Iris pigment epithelial cell (primary cell): Measurements from ENCODE around the gene NTN1.
"Not testable (repeated sequence)": the region's sequence is repeated elsewhere in the genome, so short reads cannot be mapped to it uniquely, and the experiment has no call there.

Experiments
- DNase-seq: peaks from one replicate; pipeline ENCODE4 v3.0.0-alpha.2; 2011; ENCODE audit warnings: low read depth

NTN1 gene

DNA sequence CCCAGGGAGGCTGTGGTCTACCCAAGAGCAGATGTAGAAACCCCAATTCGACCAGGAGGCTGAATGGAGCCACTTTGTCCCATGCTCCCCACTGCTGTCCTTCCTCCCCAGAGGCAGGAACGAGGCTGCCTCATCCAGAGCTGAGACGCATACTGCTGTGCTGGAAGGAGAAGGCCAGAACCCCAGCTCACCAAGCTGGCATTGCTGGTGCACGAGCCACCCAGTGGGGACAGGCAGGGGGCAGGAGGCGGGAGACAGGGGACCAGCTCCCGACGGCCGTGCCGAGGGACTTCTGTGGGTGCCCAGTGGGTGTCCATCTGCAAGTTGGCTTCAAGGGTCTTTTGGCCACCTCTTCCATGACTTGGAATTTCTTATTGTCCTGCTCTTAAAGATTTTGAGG lies 66.6 kb downstream of the NTN1 start:
- DNase-seq: no peak

DNA sequence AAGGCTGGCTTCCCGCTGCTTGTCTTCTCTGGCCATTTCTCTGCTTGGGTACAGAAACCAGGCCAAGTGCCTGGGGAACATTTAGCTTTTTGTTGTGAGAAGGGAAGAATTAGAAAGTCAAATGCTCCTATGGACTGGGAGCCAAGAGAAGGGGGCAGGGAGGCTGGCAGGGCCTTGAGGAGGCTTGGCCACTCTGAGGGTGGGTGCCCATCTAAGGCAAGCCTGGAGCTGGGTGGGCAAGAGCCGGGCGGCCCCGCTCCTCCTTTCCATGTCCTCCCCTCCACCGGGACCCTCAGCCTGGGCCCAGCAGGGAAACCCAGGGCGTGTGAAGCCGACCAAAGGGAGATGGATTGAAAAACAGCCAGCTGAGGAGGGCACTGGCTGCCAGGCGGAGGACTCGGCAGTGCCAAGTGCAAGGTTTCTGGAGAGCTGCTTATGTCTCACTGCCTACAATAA lies 69.4 kb downstream of the NTN1 start:
- DNase-seq: no peak

DNA sequence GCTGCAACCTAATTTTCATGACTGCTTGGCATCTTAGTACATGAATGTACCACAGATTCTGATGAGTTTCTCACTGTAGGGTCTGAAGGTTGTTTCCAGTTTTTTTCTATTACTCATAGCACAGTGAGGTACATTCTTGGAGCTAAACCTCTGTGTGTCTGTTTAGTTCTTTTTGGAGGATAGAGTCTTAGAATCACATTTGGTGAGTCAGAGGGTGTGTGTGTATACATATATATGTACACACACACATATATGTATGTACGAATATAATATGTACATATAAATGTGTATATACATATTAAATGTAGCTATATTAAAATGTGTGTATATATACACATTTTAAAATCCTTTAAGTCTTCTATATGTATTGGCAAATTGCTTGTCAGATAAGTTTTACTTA lies 72.9 kb downstream of the NTN1 start:
- DNase-seq: no peak

DNA sequence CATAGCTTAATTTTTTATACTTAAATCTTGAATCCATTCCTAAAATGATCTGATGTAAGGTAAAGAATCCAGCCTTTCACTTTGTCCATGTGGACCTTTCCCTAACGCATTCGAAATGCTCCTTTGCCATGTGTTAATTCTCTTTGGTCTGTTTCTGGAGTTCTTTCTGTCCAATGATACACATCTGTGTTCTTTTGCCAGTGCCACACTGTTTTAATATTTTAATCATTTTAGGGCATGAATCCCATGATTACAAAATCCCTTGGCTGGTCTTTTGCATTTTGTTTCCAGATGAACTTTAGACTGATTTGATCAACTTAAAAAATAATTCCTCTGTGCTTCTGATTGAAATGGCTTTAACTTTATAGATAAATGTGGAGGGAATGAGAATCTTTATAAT lies 74.1 kb downstream of the NTN1 start:
- DNase-seq: no peak

DNA sequence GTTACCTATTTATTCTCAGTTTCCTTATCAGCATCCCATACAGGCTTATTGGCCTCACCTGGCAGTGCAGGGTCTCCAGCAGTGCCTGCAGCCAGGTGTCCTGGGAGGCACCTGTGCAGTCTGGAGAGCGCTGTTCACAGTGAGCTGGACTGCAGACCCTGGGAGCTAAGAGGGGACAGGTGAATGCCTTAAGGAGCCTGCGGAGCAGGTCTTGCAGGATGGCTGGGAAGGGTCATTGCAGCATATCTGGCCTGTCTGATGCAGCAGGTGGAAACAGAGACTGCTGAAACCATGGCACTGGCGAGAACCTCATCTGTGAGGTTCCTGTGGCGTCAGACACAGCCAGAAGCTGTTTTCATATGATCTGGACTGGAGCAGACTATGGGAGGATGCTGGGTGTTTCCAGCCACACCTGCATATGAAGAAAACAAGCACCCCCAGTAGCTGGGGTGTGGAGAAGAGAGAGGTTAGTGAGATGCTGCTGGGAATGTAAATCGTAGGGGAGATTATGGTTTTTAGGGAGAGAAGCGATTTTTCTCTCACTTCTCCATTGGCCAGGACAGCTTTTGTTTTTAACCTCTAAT lies 77.0 kb downstream of the NTN1 start:
- no peak for DNase-seq

DNA sequence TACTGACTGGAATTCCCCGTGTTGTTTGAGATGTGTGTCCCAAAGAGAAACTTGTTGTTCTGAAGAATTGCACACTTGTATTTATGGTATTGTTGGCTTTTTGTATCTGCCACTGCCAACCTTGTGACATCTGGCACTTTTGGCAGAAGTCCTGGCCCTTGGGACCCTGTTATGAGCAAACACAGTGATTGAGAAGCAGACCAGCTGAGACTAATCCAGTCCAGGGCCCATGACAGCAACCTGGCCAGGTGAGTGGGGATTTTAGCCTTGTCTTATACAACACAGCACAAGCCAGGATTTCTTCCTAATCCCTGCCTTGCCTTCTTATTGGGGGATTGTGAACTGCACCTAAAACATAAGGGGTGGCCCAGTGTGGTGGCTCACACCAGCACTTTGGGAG lies 80.0 kb downstream of the NTN1 start:
- DNase-seq: no peak

DNA sequence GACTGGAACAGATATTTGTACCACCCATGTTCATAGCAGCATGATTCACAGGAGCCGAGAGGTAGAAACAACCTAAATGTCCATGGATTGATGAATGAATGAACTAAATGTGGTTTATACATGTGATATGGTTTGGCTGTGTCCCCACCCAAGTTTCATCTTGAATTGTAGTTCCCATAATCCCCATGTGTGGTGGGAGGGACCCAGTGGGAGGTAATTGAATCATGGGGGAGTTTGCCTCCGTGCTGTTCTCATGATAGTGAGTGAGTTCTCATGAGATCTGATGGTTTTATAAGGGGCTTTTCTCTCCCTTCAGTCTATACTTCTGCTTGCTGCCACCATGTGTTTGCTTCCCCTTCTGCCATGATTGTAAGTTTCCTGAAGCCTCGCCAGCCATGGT lies 81.9 kb downstream of the NTN1 start:
- DNase-seq: not testable (repeated sequence)

DNA sequence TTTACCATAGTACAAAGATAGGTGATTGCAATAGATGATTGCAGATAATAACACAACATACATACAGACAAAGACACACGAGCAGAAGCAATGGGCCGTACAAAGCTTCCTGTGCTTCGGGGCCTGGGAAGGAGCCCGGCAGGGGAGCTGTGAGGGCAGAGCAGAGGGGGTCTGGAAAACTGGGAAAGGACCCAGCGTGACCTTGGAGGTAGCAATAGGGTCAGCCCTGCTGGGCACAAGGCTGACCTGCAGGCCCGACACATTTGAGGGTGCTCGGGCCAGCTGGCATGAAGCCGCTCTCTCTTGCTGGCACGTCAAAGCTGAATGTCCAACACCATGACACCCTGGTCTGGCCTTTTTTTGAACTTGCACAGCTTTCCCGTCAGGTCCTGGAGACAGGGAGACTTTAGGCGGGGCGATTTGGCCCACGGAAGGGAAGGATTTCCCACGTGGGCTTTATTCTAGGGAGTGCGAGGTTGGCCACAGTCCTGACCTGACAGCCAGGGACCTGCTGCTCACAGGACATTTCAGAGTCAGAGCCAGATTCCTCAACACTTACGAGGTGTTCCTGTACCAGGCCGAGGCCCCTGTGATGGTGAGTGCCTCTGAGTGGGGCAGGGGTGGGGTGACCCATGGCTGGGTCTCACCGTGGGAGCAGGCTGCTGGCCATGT lies 83.2 kb downstream of the NTN1 start:
- DNase-seq: no peak

DNA sequence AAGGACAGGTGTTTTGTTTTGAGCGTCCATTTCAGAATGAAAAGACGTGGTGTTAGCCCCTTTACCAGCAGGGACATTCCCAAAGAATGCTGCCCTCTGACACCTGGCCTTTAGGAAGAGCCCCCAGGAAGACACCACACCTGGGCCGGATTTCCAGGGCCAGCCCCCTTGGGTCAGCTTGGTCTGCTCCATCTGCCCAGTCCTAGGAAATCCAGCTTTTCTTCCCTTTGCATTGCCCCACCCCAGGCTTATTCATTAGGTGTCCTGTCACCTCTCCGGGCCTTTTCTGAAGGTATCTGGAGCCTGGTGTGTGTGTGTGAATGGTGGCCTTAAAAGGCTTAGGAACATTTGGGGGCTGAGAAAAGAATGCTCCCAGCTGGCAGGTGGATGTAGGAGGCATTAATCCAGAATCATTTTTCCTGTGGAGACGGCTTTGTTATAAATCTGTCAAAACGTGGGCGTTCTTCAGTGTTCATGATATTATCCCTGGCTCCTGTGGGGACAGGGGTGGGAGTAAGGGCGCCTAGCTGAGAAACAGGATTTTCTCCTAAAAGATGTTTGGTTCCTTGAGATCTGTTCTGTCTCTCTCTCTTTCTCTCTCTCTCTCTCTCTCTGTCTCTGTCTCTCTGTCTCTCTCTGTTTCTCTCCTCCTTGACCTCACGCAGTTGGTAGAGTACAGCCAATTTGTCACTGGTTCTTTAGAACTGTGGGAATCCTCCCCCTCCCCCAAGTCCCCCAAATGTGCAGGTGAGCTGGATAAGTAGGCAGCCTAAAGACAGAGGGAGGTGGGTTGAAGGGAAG lies 84.0 kb downstream of the NTN1 start:
- DNase-seq: no peak

DNA sequence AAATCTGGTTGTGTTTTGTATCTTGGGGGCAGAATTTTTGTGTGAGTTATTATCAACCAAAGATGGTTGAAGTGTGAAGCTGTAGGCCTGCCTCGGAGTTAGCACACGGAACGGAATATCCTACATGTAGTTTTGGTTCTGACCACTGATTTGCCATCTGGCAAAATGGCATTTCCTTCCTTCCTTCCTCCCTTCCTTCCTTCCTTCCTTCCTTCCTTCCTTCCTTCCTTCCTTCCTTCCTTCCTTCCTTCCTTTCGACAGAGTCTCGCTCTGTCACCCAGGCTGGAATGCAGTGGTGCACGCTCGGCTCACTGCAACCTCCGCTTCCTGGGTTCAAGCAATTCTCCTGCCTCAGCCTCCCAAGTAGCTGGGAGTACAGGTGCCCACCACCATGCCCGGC lies 85.0 kb downstream of the NTN1 start:
- not testable (repeated sequence) for DNase-seq

DNA sequence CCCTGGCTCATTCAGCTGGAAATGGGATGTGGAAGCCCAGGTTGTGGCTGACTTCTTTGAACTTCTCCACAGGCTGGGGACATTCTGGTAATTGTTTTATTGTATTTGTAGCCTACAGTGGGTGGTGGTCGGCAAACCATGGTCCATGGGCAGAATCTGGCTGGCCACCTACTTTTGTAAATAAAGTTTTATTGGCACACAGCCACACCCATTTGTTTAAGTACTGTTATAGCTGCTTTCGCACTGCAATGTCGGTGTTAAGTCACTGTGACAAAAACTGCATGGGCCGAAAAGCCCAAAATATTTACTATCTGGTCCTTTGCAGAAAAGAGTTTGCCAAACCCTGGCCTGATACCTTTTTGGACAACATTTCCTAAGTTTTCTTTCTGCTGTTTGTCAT lies 86.2 kb downstream of the NTN1 start:
- no peak for DNase-seq

DNA sequence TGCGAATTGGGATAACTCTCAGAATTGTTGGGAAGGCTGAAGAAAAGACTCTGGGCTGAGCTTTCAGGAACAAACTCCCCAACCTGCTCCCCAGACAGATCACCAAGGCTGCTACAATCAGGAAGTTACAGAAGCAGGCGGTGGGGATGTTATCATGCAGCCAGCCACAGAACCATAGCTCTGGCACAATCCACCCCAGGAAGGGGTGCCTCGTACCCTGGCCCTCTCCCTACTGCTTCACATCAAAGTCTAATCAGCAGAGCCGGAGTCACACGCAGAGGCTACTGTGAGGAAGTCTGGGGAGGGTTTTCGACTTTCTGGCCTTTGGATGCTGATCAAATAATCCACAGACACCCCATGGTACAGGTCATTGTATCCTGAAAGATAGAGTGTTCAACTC lies 86.8 kb downstream of the NTN1 start:
- no peak for DNase-seq

DNA sequence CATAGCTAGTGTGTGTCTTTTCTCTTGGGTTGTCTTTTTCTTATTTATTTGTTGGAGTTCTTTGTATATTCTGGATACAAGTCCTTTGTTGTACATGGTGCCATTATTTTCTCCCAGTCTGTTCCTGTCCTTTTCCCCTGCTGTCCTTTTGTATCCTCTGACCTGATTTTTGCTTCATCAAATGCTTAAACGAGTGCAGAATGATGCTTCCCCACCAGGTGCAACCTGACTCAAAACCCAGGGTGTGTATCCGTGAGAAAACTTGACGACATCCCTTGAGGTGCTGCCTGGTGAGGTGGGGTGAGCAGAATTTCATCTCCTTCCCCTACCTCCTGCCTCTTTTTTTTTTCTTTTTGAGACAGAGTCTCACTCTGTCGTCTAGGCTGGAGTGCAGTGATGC lies 88.6 kb downstream of the NTN1 start:
- DNase-seq: no peak

DNA sequence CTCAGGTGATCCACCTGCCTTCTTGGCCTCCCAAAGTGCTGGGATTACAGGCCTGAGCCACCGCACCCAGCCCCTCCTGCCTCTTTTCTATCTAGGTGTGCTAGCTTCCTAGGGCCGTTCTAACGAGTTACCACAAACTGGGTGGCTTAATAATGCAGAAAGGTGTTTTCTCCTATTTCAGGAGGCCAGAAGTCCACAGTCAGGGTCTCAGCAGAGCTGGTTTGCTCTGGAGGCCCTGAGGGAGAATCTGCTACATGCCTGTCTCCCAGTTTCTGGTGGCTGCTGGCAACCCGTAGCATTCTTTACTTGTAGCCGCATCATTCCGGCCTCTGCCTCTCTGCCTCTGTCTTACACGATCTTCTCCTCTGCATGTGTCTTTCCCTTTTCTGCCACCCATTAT lies 89.2 kb downstream of the NTN1 start:
- no peak for DNase-seq

DNA sequence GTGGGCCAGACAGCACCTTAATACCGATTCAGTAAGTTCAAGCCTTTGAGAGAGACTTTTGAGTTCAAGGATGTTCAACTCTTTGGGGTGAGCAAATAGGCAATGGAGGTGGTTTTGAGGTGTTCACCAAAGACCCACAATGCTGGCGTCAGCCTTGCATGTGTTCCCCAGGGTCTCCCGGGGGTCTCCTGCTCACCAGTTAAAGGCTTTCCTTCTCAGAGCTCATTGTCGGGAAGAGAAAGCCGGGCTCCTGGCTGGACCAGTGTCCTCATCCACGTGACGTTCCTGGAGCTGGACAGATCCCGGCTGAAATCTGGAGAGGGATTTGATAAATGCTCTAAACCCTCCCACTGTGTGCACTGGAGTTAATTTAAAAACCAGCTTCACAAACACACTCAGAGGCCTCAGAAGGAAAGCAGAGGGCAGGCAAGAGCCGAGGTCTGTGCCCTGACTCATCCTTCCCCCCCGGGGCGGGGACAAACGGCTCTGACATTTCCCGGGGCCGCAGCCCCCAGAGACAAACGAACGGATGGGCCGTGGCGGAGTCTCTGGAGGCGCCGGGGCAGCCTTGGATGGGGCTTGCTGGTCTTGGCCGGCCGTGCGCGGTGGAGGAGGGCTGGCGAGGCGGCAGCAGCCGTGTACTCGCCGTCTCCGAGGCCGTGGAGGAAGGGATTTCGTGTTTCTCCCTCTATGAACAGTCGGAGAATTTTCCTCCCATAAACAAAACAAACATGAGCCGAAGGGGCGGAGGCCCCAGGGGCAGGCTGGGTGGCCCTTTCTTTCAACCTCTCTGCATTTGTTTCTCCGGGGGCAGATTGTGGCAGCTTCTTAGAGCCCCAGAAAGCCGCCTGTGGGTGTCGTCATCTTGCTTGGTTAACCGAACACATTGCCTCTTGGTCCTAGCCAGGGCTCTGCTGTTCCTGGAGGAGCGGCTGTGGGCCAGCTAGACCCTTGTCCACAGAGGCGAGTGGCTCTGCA lies 94.2 kb downstream of the NTN1 start:
- peak; percentile 56 for DNase-seq

DNA sequence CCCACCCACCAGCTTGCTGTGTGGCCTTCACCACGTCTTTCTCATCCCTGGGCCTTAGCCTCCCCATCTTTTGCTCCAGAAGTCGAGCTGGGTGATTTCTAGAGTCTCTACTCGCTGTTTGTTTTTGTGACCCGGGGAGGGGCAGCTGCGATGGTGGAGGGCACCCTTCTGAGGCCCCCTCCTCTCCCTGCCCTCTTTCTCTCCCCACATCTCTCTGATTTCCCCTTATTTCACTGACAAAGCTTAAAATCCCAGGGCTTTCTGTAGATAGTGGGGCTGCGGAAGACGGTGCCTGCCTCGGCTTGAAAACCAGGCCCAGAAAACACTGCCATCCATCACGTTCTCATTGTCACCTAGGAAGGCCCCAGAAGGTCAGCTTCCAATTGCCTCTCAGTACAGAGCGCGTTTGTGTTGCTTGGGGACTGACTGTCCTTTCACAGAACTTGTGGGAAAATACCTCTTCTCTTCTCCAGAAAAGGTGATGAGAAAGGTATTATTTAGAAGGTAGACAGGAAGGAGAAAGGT lies 95.1 kb downstream of the NTN1 start:
- no peak for DNase-seq

DNA sequence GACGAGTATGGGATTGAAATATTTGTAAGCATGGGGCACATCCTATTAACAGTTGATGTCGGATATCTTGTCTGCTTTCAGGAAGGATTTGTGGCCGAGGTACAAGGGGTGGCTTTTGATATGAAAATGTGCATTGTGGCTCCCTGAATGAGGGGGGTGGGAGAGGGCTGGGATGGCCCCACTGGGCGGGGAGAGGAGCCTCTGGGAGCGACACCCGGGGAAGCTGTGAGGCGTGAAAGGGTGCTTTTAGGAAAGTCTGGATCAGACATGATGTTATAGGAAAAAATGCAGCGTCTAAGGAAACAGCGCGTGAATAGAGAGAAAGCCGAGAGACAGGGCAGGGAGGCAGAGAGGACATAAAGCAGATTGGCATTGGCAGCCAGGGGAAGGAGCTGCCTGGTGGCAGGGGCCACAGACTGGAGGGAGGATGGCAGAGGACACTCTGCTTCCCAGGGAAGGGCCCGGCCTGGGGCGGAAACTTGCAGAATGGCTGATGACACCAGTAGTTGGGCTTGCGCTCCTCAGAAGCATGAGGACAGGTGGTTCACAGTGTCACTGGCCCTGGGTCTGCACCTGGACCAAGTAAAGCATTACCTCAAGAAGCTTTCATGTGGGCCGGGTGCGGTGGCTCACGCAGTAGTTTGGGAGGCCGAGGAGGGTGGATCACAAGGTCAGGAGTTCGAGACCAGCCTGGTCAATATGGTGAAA lies 95.7 kb downstream of the NTN1 start:
- DNase-seq: no peak

DNA sequence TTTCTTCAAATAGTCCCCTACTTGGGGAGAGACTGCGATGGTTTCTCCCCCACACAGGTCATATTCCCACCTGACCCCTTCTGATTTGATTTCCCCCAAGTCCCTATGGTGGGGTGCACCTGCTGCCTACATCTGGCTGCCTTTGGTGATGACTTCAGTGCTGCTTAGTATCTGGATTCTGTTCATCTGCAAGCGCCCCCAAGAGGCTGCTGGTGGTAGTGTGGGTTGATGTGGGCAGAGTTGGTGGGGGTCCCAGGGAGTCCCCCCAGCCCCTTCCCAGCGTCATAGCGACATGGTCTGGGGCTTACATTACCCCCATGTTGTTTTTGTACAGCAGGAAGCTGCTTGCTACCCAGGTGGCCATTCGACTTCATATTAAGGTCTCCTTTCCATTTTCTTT lies 99.2 kb downstream of the NTN1 start:
- peak; percentile 3 for DNase-seq

DNA sequence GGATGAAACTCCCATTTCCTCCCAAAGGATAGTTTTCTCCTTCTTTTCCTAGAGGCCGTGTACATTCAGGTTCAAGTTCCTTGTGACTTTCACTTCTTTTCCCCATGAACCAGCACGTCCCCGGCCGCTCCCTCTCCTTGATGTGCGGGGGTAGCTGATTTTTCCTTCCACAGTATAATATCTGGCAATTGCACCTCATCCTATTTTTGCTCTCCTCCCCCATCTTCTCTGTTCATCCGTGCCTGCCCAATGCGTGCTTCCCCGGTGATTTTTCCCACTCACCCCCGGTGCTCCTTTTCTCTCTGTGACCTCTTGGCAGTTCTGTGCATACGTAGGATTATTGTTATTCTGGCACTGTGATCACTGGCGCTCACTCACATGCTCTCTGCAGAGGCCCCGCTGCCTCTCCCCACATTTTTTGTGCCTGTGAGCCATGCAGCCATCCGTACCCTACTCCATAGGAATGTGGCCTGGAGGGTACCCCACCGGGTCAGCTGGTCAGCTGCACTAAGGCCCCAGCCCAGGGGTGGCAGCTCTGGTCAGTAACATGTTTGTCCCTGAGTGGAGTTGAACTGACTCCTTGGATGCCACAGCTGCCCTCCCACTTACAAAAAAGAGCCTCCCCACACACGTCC lies 100.0 kb downstream of the NTN1 start:
- no peak for DNase-seq

DNA sequence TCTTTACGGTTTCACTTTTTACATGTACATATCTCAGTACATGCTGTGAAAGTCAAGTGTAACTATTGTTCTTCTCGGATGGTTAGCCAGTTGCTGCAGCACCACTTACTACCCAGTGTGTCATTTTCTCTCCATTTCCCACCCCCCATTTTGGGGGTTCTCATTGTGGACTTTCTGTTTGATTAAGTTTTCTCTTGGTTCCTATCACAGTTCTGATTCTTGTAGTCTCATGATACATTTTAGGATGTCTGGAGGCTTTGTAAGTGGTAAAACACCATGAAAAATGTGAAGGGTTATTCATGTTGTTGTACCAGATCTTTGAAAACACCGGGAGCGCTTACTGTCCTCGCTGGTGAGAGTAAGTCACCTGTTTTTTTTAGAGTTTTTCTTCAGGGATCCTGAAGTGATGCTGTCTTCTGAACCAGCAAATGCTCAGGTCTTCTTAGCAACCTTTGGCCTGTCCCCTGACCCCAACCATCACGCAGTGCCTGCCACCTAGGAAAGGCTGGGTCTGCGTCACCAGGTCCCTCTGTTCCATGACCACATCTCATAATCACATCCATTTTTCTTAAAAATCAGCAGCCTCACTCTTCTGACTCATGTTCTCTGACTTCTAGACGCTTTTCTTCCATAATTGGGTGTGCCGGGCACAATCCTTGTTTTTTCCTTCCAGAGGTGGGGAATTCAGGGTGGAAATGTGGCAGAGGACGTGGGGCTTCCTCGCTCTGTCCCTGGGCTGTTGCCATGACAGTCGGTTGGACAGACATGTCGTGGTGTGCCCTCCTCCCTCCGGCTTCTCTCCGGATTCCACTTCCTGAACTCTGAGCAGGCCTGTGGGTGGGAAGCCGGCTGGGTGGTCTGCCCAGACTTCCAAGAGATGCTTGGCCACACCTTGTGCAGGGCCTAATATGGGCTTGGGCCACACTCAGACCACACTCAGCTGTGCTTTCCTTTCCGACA lies 102.6 kb downstream of the NTN1 start:
- no peak for DNase-seq
